Fibroblast of mammary gland (primary cell): ENCODE measurements around the gene EIF4E1B.

Experiments used
- DNase-seq: peaks from one replicate; pipeline ENCODE4 v3.0.0-alpha.2; 2010; ENCODE audit warnings: low read depth
- H3K4me3 ChIP-seq: 2 replicates; pipeline ENCODE4 v1.5.1; 2011; ENCODE audit warnings: low read depth, mild to moderate bottlenecking, low read length, moderate library complexity; ENCODE audit not compliant: control insufficient read depth
- CTCF ChIP-seq: conservative IDR thresholded peaks from 2 replicates; pipeline ENCODE4 v1.5.1; 2011; ENCODE audit warnings: low read depth, low read length, inconsistent platforms; ENCODE audit not compliant: control insufficient read depth, insufficient read depth

The EIF4E1B gene

GRCh38 chr5:176612008-176612407 lies 18.5 kb upstream of the EIF4E1B start:
- DNase-seq = no peak
- TF ChIP-seq CTCF = no peak
- no peak overlapping the region for H3K4me3 ChIP-seq

GRCh38 chr5:176612855-176613254 lies 17.6 kb upstream of the EIF4E1B start:
- DNase-seq = no peak
- TF ChIP-seq CTCF = no peak
- H3K4me3 ChIP-seq = no peak overlapping the region

GRCh38 chr5:176614805-176615478 lies 15.5 kb upstream of the EIF4E1B start:
- TF ChIP-seq CTCF = no peak
- no peak overlapping the region for H3K4me3 ChIP-seq
- DNase-seq = peak; percentile 77

- no peak for TF ChIP-seq CTCF
- no peak for DNase-seq
- no peak overlapping the region for H3K4me3 ChIP-seq
Observed at GRCh38 chr5:176616511-176616910, 14.0 kb upstream of the EIF4E1B start.

GRCh38 chr5:176618783-176619182 lies 11.7 kb upstream of the EIF4E1B start:
- DNase-seq = no peak
- H3K4me3 ChIP-seq = no peak overlapping the region

GRCh38 chr5:176619203-176619568 lies 11.3 kb upstream of the EIF4E1B start:
- DNase-seq = peak; percentile 82
- peak; percentile 39 for TF ChIP-seq CTCF
- no peak overlapping the region for H3K4me3 ChIP-seq

More at GRCh38 chr5:176618783-176619182, 11.7 kb upstream of the EIF4E1B start:
- no peak for TF ChIP-seq CTCF
